Ishikawa (cell line): ENCODE results near the gene PKD2.

ENCODE experiments used
- CREB1 ChIP-seq: IDR thresholded peaks from 2 replicates; pipeline ENCODE4 v1.6.1; 2012; ENCODE audit warnings: low read depth
- MAX ChIP-seq: IDR thresholded peaks from 2 replicates; pipeline ENCODE4 v1.6.1; 2012

- TF ChIP-seq MAX (no peak), CREB1 (no peak)
Measured at GRCh38 chr4:88098993-88099752, 91.7 kb downstream of the PKD2 start.
